NCI-H2081 treated with DMSO at 0.1 percent for 48 hours (cell line): ENCODE data around the gene PRRT2.
"Not testable (repeated sequence)": the region's sequence is repeated elsewhere in the genome, so short reads cannot be mapped to it uniquely, and the experiment has no call there.

Source experiments
- DNase-seq: peaks from one replicate; lab custom pipeline; 2025; lab: John Stamatoyannopoulos, UW

The PRRT2 gene

GRCh38 chr16:29790949-29791844, 20.8 kb upstream of the PRRT2 start:
- DNase-seq: no peak

- DNase-seq: no peak
Measured at GRCh38 chr16:29791845-29792807, 19.9 kb upstream of the PRRT2 start.

GRCh38 chr16:29793153-29793552, 18.8 kb upstream of the PRRT2 start:
- not testable (repeated sequence) for DNase-seq

GRCh38 chr16:29794231-29794710, 17.7 kb upstream of the PRRT2 start:
- no peak for DNase-seq

GRCh38 chr16:29802416-29802935, 9.5 kb upstream of the PRRT2 start:
- DNase-seq: no peak

GRCh38 chr16:29804020-29804419, 8.0 kb upstream of the PRRT2 start:
- no peak for DNase-seq

- DNase-seq: no peak
Measured at GRCh38 chr16:29804455-29805231, 7.3 kb upstream of the PRRT2 start.

GRCh38 chr16:29805232-29806098, 6.5 kb upstream of the PRRT2 start:
- DNase-seq: peak; percentile 77

- DNase-seq: no peak
Measured at GRCh38 chr16:29806099-29806579, 5.9 kb upstream of the PRRT2 start, which contains the start of gene MAZ. MAZ (plus strand) TSS chr16:29806529; CDS start chr16:29806702, 173 bp downstream.

GRCh38 chr16:29806641-29807425, 5.2 kb upstream of the PRRT2 start:
- DNase-seq: no peak

- DNase-seq: no peak
Measured at GRCh38 chr16:29807426-29808218, 4.4 kb upstream of the PRRT2 start.

GRCh38 chr16:29808219-29808900, 3.6 kb upstream of the PRRT2 start:
- no peak for DNase-seq

- no peak for DNase-seq
Measured at GRCh38 chr16:29809031-29809747, 2.8 kb upstream of the PRRT2 start.

GRCh38 chr16:29809850-29810698, 1.9 kb upstream of the PRRT2 start:
- DNase-seq: no peak

- DNase-seq: no peak
Measured at GRCh38 chr16:29810699-29811169, 1.3 kb upstream of the PRRT2 start.
